CD4-positive, alpha-beta T cell treated with Interleukin-15 for 1 hour (primary cell): ENCODE results near the gene CD84.
A peak's percentile ranks its signal among the peaks of the same experiment; 100 is the strongest.
"Not testable (repeated sequence)": the region's sequence is repeated elsewhere in the genome, so short reads cannot be mapped to it uniquely, and the experiment has no call there.

Experiments used
- DNase-seq: peaks from one replicate; pipeline ENCODE4 v3.0.0-alpha.2; 2020

CD84 gene

GRCh38 chr1:160579216-160579701, at the start of gene CD84:
Gene CD84, minus strand, starts transcription at chr1:160579496. Its CDS starts 59 bp downstream, at chr1:160579437.
- DNase-seq: no peak

GRCh38 chr1:160628799-160629263, 49.5 kb upstream of the CD84 start:
- DNase-seq: peak; percentile 33

GRCh38 chr1:160627677-160628289, 48.5 kb upstream of the CD84 start:
- not testable (repeated sequence) for DNase-seq

- no peak for DNase-seq
Observed at GRCh38 chr1:160626509-160627342, 47.4 kb upstream of the CD84 start.

- DNase-seq: no peak
Observed at GRCh38 chr1:160625725-160626498, 46.6 kb upstream of the CD84 start.

- DNase-seq: no peak
Observed at GRCh38 chr1:160625321-160625720, 46.0 kb upstream of the CD84 start.

GRCh38 chr1:160624464-160624863, 45.2 kb upstream of the CD84 start:
- no peak for DNase-seq

GRCh38 chr1:160623862-160624261, 44.6 kb upstream of the CD84 start:
- no peak for DNase-seq

GRCh38 chr1:160623227-160623633, 43.9 kb upstream of the CD84 start:
- no peak for DNase-seq

GRCh38 chr1:160622501-160623226, 43.4 kb upstream of the CD84 start:
- DNase-seq: no peak

GRCh38 chr1:160621633-160622413, 42.5 kb upstream of the CD84 start:
- DNase-seq: no peak

- peak; percentile 21 for DNase-seq
Observed at GRCh38 chr1:160620942-160621632, 41.8 kb upstream of the CD84 start.

GRCh38 chr1:160619742-160620277, 40.5 kb upstream of the CD84 start:
- no peak for DNase-seq

GRCh38 chr1:160618763-160619274, 39.5 kb upstream of the CD84 start:
- DNase-seq: no peak

- DNase-seq: no peak
Observed at GRCh38 chr1:160618327-160618726, 39.0 kb upstream of the CD84 start.

GRCh38 chr1:160615660-160616059, 36.4 kb upstream of the CD84 start:
- DNase-seq: no peak

GRCh38 chr1:160614410-160614809, 35.1 kb upstream of the CD84 start:
- no peak for DNase-seq

- DNase-seq: no peak
Observed at GRCh38 chr1:160612613-160613218, 33.4 kb upstream of the CD84 start.

- no peak for DNase-seq
Observed at GRCh38 chr1:160610569-160611242, 31.4 kb upstream of the CD84 start.

- no peak for DNase-seq
Observed at GRCh38 chr1:160608941-160609340, 29.6 kb upstream of the CD84 start.
